C4-2B (cell line): ENCODE measurements around the gene ARL6IP4.

Experiments used
- H3K27ac ChIP-seq: fragments of 450-650 bp; 2 replicates; pipeline ENCODE4 v1.5.1; 2017
- CTCF ChIP-seq: fragments of 450-650 bp; conservative IDR thresholded peaks from 2 replicates; pipeline ENCODE4 v1.5.1; 2017; ENCODE audit warnings: mild to moderate bottlenecking
- ZFX ChIP-seq: fragments of 450-650 bp; IDR thresholded peaks from 2 replicates; pipeline ENCODE4 v1.6.1; 2017

Gene ARL6IP4

DNA sequence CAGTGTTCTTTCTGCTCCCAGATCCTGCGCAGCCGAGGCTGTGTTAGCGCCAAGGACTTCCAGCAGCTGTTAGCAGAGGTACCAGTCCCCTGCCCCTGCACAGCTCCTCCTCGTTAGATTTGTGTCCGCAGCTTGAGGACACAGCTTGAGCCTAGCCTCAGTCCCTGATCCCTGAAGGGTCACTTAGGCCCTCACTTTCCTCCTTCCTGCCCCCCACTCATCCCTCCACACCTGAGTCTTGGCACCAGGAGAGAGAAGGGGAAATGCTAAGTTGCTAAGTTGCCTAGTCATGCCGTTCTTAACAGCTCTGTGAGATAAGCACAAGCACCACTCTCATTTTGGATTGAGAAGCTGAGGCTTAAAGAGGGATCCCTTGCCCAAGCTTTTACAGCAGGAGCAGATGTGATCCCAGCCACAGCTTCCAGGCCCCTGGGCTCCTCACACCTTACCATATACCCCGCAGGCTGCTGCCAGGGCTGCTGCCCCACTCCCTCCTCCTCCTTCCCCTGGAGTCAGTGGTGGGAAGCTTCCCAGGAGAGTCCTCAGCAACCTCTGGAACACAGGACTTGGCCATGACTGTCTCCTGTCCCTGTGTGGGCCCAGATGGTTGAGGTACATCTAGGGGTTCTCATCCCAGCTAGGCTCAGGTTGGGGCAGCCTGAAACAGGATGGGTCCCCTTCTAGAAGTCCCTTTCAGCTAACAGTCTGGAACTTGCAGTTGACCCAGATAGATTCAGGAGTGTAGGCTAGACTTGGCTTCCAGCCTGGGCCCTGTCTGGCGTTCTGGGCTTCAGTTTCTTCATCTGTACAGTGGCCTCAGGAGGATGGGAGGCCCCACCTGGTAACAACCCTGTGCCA is 4.5 kb upstream of the ARL6IP4 start:
- H3K27ac ChIP-seq: peak overlapping the region; percentile 92
- TF ChIP-seq CTCF (no peak), ZFX (no peak)

- H3K27ac ChIP-seq: peak overlapping the region; percentile 92; the same call in 1 of the 2 replicates
- TF ChIP-seq CTCF (no peak), ZFX (no peak)
These were observed 3.9 kb upstream of the ARL6IP4 start for GRCh38 chr12:122976648-122976975.

- no peak for TF ChIP-seq ZFX
- no peak for TF ChIP-seq CTCF
- H3K27ac ChIP-seq: no peak overlapping the region
These were observed 3.3 kb upstream of the ARL6IP4 start for GRCh38 chr12:122977153-122977552.

DNA sequence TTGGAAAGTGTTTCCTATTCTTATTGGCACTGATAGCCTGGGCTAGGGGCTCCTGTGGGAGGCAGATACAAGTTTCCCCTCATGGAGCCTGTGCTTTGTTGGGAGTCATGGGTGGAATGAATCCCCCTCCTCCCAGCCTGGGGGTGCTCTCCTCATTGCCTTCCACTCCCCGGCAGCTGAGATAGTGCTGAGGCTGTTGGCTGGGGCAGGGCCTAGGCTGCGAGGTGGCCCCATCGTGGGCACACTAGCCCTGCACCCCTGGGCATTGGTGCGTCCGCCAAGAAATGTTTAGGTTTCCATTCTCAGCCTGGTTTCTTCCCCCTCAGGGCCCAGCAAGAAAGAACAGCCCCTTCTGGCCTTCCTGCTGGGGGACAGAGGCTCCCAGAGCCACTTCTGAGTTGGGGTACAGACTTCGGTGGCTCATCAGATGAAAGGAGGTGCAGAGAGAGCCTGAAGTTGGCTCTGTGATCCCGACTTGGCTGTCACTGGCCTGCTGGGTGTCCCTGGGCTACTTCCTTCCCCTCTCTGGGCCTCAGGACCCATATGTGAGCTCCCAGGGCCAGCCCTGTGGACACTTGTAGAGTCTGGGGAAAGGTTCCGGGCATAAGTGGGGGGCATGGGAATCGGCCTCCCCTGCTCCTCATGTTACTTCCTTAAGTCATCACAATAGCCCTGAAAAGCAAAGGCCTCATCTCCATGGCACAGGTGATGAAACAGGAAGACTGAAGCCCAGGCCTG is 2.7 kb upstream of the ARL6IP4 start:
- no peak for TF ChIP-seq ZFX
- TF ChIP-seq CTCF: no peak
- no peak overlapping the region for H3K27ac ChIP-seq

- no peak for TF ChIP-seq CTCF
- H3K27ac ChIP-seq: no peak overlapping the region
These were observed 1.9 kb upstream of the ARL6IP4 start for GRCh38 chr12:122978507-122978955.

DNA sequence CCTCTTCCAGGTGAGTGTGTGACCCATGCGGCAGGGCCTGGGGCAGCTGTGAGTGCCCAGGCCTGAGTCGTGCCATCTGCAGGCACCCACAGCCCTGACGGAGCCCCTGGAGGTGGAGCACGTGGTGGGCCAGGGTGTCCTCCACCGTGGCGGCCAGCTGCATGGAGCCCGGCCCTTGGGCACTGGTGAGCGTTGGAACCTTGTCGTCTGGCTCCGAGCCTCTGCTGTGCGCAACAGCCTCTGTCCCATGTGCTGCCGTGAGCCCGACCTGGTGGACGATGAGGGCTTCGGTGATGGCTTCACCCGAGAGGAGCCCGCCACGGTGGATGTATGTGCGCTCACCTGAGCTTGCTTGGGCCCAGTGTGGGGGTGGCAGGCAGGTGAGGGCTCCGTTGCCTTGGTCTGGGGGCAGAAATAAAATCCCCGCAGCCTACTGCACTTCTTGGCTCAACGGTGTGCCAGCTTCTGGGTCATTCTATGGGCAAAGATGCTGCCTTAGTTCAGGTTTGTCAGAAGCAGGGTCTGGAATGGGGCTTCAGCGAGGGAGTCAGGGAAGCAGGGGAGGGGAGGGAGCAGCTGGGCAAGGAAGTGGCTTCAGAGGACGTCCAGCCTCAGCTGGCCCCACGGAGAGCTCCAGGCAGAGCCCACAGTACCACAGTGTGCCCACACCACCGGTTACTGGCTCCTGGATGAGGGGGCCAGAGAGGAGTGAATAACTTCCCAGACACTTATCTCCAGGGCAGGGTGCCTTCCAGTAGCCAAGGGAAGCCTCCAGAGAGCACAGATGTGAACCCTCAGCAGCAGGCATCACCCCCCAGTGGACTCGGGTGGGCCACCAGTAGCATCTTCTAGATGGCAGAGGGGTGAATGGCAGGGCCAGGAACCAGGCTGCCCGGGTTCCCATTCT is 1.2 kb upstream of the ARL6IP4 start:
- H3K27ac ChIP-seq: peak overlapping the region; percentile 86
- TF ChIP-seq CTCF (no peak), ZFX (no peak)
